HG03196 (cell line): ENCODE measurements around the gene CD8B2.
"Not testable (repeated sequence)": the region's sequence is repeated elsewhere in the genome, so short reads cannot be mapped to it uniquely, and the experiment has no call there.

ENCODE experiments used
- ATAC-seq: cut with Tn5 transposase; IDR thresholded peaks from one replicate; pipeline ENCODE4 v1.9.1; 2021; ENCODE audit not compliant: unreplicated experiment

CD8B2 gene

GRCh38 chr2:106547164-106547903 lies 60.2 kb downstream of the CD8B2 start:
- ATAC-seq = no peak

GRCh38 chr2:106551417-106552130 lies 64.4 kb downstream of the CD8B2 start:
- ATAC-seq = no peak

- ATAC-seq = no peak
Observed at GRCh38 chr2:106552921-106553320, 65.8 kb downstream of the CD8B2 start.

GRCh38 chr2:106553321-106553720 lies 66.2 kb downstream of the CD8B2 start:
- no peak for ATAC-seq

- ATAC-seq = no peak
Observed at GRCh38 chr2:106554411-106554810, 67.2 kb downstream of the CD8B2 start.

GRCh38 chr2:106555053-106555452 lies 67.9 kb downstream of the CD8B2 start:
- no peak for ATAC-seq

- ATAC-seq = not testable (repeated sequence)
Observed at GRCh38 chr2:106559786-106560185, 72.6 kb downstream of the CD8B2 start.

- ATAC-seq = no peak
Observed at GRCh38 chr2:106560773-106561172, 73.6 kb downstream of the CD8B2 start.

- no peak for ATAC-seq
Observed at GRCh38 chr2:106561356-106561755, 74.2 kb downstream of the CD8B2 start.

GRCh38 chr2:106561803-106562202 lies 74.6 kb downstream of the CD8B2 start:
- no peak for ATAC-seq

- no peak for ATAC-seq
Observed at GRCh38 chr2:106562268-106563186, 75.4 kb downstream of the CD8B2 start.

- ATAC-seq = no peak
Observed at GRCh38 chr2:106563195-106563594, 76.0 kb downstream of the CD8B2 start.

- no peak for ATAC-seq
Observed at GRCh38 chr2:106565599-106565998, 78.4 kb downstream of the CD8B2 start.

- no peak for ATAC-seq
Observed at GRCh38 chr2:106566050-106566449, 78.9 kb downstream of the CD8B2 start.

- not testable (repeated sequence) for ATAC-seq
Observed at GRCh38 chr2:106566484-106566883, 79.3 kb downstream of the CD8B2 start.

GRCh38 chr2:106570316-106570715 lies 83.2 kb downstream of the CD8B2 start:
- ATAC-seq = no peak
